WTC11 (cell line): Measurements from ENCODE around the gene RAB4A. TPM values are rescaled to one million over a fixed set of nuclear protein-coding genes. Genes with fewer than 3 reads are reported as not detected.

ENCODE experiments used
- ATAC-seq: fragments of 200-7000 bp; cut with Tn5 transposase; 2 replicates; pipeline ENCODE4 v1.10.0; 2021; ENCODE audit warnings: mild to moderate bottlenecking, moderate library complexity
- CTCF ChIA-PET: fragments of 300-600 bp; sonication (Branson Sonifier 250); formaldehyde crosslinking; loops from one replicate; lab custom pipeline; 2021; ENCODE audit warnings: antibody characterized with exemption; lab: Charles Lee
- POLR2A ChIA-PET: fragments of 350-600 bp; sonication (Branson Sonifier 250); formaldehyde crosslinking; loops from one replicate; lab custom pipeline; 2021; ENCODE audit warnings: antibody characterized with exemption; lab: Charles Lee
- DNase-seq: peaks from one replicate; pipeline ENCODE4 v3.0.0; 2021; ENCODE audit warnings: low spot score
- H3K27ac Mint-ChIP-seq: 2 replicates; pipeline ENCODE4 v1.8.0; 2021; ENCODE audit warnings: mixed read lengths
- H3K27me3 Mint-ChIP-seq: 2 replicates; pipeline ENCODE4 v1.8.0; 2021; ENCODE audit warnings: low read depth, mild to moderate bottlenecking, moderate library complexity, mixed read lengths
- H3K36me3 Mint-ChIP-seq: 2 replicates; pipeline ENCODE4 v1.8.0; 2021; ENCODE audit warnings: mixed read lengths
- H3K4me1 Mint-ChIP-seq: 2 replicates; pipeline ENCODE4 v1.8.0; 2022; ENCODE audit warnings: mixed read lengths
- H3K4me3 Mint-ChIP-seq: 2 replicates; pipeline ENCODE4 v1.8.0; 2021; ENCODE audit warnings: mild to moderate bottlenecking, moderate library complexity, mixed read lengths
- H3K9me3 Mint-ChIP-seq: 2 replicates; pipeline ENCODE4 v1.8.0; 2021; ENCODE audit warnings: mixed read lengths
- CBFB ChIP-seq: sonication (generic); formaldehyde crosslinking; IDR thresholded peaks from 2 replicates; pipeline ENCODE4 v1.8.1; 2022; ENCODE audit warnings: mild to moderate bottlenecking, low read depth, missing genetic modification reagents
- CREB1 ChIP-seq: sonication (generic); formaldehyde crosslinking; IDR thresholded peaks from 2 replicates; pipeline ENCODE4 v1.8.0; 2023; ENCODE audit warnings: mild to moderate bottlenecking, missing genetic modification reagents
- CREM ChIP-seq: sonication (generic); formaldehyde crosslinking; IDR thresholded peaks from 2 replicates; pipeline ENCODE4 v1.8.1; 2022; ENCODE audit warnings: mild to moderate bottlenecking, missing genetic modification reagents, moderate library complexity
- ELF4 ChIP-seq: sonication (generic); formaldehyde crosslinking; IDR thresholded peaks from 2 replicates; pipeline ENCODE4 v1.8.1; 2022; ENCODE audit warnings: low read depth, mild to moderate bottlenecking, moderate library complexity, missing genetic modification reagents
- GTF2I ChIP-seq: fragments of 250-450 bp; sonication (Bioruptor Pico); conservative IDR thresholded peaks from 2 replicates; pipeline ENCODE4 v1.4.0; 2021; ENCODE audit warnings: mild to moderate bottlenecking
- NFE2L1 ChIP-seq: sonication (generic); formaldehyde crosslinking; IDR thresholded peaks from 2 replicates; pipeline ENCODE4 v1.8.1; 2023; ENCODE audit warnings: missing genetic modification reagents
- NR1H2 ChIP-seq: sonication (generic); formaldehyde crosslinking; IDR thresholded peaks from 2 replicates; pipeline ENCODE4 v1.9.0; 2021; ENCODE audit warnings: mild to moderate bottlenecking, moderate library complexity, missing genetic modification reagents
- SOX15 ChIP-seq: fragments of 250-450 bp; sonication (Bioruptor Pico); IDR thresholded peaks from 2 replicates; pipeline ENCODE4 v1.9.0; 2021; ENCODE audit warnings: mild to moderate bottlenecking
- ZNF121 ChIP-seq: sonication (generic); formaldehyde crosslinking; IDR thresholded peaks from 2 replicates; pipeline ENCODE4 v1.8.0; 2023; ENCODE audit warnings: missing genetic modification reagents
- ZNF423 ChIP-seq: fragments of 250-450 bp; sonication (Bioruptor Pico); IDR thresholded peaks from 2 replicates; pipeline ENCODE4 v2.1.2; 2022; ENCODE audit warnings: mild to moderate bottlenecking, moderate library complexity
- total RNA-seq: library from RNA; stranded (reverse); gene quantifications from 3 replicates; pipeline ENCODE4 v1.2.3, GENCODE V29; 2021
- TF ChIP-seq, protein P1 (sequence below): sonication (generic); formaldehyde crosslinking; IDR thresholded peaks from 2 replicates; pipeline ENCODE4 v1.8.0; 2023; ENCODE audit warnings: mild to moderate bottlenecking, missing genetic modification reagents
- TF ChIP-seq, protein P2 (sequence below): sonication (generic); formaldehyde crosslinking; conservative IDR thresholded peaks from 2 replicates; pipeline ENCODE4 v1.8.1; 2023; ENCODE audit warnings: mild to moderate bottlenecking, low read depth, missing genetic modification reagents, moderate library complexity
- TF ChIP-seq, protein P3 (sequence below): sonication (generic); formaldehyde crosslinking; IDR thresholded peaks from 2 replicates; pipeline ENCODE4 v1.8.0; 2023; ENCODE audit warnings: missing genetic modification reagents
- TF ChIP-seq, protein P4 (sequence below): sonication (generic); formaldehyde crosslinking; IDR thresholded peaks from 2 replicates; pipeline ENCODE4 v1.8.1; 2023; ENCODE audit warnings: mild to moderate bottlenecking, missing genetic modification reagents
- TF ChIP-seq, protein P5 (sequence below): fragments of 250-450 bp; sonication (Bioruptor Pico); IDR thresholded peaks from 2 replicates; pipeline ENCODE4 v1.8.0; 2021; ENCODE audit warnings: mild to moderate bottlenecking
- TF ChIP-seq, protein P6 (sequence below): sonication (generic); formaldehyde crosslinking; IDR thresholded peaks from 2 replicates; pipeline ENCODE4 v1.8.1; 2022; ENCODE audit warnings: low read depth, missing genetic modification reagents, borderline replicate concordance
- TF ChIP-seq, protein P7 (sequence below): fragments of 250-450 bp; sonication (Bioruptor Pico); IDR thresholded peaks from 2 replicates; pipeline ENCODE4 v1.9.0; 2021; ENCODE audit warnings: moderate library complexity, mild to moderate bottlenecking, inconsistent platforms, borderline replicate concordance
- TF ChIP-seq, protein P8 (sequence below): sonication (generic); formaldehyde crosslinking; IDR thresholded peaks from 2 replicates; pipeline ENCODE4 v1.8.1; 2022; ENCODE audit warnings: mild to moderate bottlenecking, missing genetic modification reagents, moderate library complexity, borderline replicate concordance
- TF ChIP-seq, protein P9 (sequence below): fragments of 250-450 bp; sonication (Bioruptor Pico); IDR thresholded peaks from 2 replicates; pipeline ENCODE4 v1.9.0; 2021; ENCODE audit warnings: mild to moderate bottlenecking, borderline replicate concordance

The RAB4A gene
- total RNA-seq, 1 experiment from 2014 or later, result 67.9 TPM

DNA sequence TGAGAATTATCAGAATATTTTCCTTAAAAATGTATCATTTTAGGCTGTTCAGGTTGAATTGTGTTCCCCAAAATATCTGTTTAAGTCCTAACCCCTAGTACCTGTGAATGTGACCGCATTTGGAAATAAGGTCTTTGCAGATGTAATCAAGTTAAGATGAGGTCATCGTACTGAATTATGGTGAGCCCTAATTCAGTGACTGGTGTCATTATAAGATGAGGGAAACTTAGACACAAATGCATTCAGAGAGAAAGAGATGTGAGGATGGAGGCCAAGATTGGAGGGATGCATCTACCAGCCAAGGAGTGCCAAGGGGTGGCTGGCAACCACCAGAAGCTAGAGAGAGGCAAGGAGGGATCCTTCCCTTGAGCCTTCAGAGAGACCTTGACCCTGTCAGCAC lies 4.1 kb downstream of the RAB4A start (continued):
- TF ChIP-seq, protein P1, sequence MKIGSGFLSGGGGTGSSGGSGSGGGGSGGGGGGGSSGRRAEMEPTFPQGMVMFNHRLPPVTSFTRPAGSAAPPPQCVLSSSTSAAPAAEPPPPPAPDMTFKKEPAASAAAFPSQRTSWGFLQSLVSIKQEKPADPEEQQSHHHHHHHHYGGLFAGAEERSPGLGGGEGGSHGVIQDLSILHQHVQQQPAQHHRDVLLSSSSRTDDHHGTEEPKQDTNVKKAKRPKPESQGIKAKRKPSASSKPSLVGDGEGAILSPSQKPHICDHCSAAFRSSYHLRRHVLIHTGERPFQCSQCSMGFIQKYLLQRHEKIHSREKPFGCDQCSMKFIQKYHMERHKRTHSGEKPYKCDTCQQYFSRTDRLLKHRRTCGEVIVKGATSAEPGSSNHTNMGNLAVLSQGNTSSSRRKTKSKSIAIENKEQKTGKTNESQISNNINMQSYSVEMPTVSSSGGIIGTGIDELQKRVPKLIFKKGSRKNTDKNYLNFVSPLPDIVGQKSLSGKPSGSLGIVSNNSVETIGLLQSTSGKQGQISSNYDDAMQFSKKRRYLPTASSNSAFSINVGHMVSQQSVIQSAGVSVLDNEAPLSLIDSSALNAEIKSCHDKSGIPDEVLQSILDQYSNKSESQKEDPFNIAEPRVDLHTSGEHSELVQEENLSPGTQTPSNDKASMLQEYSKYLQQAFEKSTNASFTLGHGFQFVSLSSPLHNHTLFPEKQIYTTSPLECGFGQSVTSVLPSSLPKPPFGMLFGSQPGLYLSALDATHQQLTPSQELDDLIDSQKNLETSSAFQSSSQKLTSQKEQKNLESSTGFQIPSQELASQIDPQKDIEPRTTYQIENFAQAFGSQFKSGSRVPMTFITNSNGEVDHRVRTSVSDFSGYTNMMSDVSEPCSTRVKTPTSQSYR (CRISPR knock-in tag), result no peak
- TF ChIP-seq, protein P2, sequence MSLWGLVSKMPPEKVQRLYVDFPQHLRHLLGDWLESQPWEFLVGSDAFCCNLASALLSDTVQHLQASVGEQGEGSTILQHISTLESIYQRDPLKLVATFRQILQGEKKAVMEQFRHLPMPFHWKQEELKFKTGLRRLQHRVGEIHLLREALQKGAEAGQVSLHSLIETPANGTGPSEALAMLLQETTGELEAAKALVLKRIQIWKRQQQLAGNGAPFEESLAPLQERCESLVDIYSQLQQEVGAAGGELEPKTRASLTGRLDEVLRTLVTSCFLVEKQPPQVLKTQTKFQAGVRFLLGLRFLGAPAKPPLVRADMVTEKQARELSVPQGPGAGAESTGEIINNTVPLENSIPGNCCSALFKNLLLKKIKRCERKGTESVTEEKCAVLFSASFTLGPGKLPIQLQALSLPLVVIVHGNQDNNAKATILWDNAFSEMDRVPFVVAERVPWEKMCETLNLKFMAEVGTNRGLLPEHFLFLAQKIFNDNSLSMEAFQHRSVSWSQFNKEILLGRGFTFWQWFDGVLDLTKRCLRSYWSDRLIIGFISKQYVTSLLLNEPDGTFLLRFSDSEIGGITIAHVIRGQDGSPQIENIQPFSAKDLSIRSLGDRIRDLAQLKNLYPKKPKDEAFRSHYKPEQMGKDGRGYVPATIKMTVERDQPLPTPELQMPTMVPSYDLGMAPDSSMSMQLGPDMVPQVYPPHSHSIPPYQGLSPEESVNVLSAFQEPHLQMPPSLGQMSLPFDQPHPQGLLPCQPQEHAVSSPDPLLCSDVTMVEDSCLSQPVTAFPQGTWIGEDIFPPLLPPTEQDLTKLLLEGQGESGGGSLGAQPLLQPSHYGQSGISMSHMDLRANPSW (CRISPR knock-in tag), result no peak
- TF ChIP-seq, protein P3, sequence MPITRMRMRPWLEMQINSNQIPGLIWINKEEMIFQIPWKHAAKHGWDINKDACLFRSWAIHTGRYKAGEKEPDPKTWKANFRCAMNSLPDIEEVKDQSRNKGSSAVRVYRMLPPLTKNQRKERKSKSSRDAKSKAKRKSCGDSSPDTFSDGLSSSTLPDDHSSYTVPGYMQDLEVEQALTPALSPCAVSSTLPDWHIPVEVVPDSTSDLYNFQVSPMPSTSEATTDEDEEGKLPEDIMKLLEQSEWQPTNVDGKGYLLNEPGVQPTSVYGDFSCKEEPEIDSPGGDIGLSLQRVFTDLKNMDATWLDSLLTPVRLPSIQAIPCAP, result no peak
- no peak for TF ChIP-seq ZNF423
- TF ChIP-seq, protein P4, sequence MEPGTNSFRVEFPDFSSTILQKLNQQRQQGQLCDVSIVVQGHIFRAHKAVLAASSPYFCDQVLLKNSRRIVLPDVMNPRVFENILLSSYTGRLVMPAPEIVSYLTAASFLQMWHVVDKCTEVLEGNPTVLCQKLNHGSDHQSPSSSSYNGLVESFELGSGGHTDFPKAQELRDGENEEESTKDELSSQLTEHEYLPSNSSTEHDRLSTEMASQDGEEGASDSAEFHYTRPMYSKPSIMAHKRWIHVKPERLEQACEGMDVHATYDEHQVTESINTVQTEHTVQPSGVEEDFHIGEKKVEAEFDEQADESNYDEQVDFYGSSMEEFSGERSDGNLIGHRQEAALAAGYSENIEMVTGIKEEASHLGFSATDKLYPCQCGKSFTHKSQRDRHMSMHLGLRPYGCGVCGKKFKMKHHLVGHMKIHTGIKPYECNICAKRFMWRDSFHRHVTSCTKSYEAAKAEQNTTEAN, result no peak
- no peak for TF ChIP-seq ELF4 (CRISPR knock-in tag)
- TF ChIP-seq CBFB (CRISPR knock-in tag), result no peak
- no peak for TF ChIP-seq NFE2L1 (CRISPR knock-in tag)
- no peak for TF ChIP-seq NR1H2
- no peak for TF ChIP-seq CREB1 (CRISPR knock-in tag)
- TF ChIP-seq, all 79 proteins: peak for 0

DNA sequence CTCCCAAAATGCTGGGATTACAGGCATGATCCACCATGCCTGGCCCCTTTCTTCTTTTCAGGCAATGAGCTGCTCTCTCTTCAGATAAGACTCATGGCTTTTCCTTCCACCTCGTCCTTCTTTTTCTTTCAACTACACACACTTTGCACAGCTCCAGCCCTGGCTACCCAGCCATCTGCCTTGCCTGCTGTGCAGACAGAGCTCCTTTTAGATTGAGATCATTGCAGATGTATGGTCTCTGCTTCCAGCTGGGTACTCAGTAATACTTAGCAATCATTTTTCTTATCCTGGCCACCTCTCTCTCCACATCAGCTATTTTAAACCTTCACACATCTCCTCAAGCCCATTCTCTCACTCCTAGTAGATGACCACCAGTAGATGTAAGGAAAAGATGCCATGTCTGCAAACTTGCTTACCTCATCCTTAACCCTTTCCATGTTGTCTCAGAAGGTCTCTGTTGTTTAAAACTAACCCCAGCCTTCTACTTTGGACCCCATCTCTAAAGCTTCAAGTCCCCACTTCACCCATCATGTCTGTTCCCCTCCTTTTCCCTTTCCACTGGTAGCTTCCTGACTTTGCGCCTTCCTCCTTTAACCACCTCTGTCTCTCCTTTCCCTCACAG lies 7.3 kb downstream of the RAB4A start:
- H3K4me3 Mint-ChIP-seq, result no peak overlapping the region
- ATAC-seq (no peak), DNase-seq (no peak)
- no peaks in the 10 kb centered on the region for H3K36me3 Mint-ChIP-seq
- POLR2A ChIA-PET, result no interaction called here
- H3K4me1 Mint-ChIP-seq, result peaks cover 19% of the 10 kb centered on the region
- H3K27me3 Mint-ChIP-seq, result no peaks in the 10 kb centered on the region
- H3K27ac Mint-ChIP-seq, result no peak overlapping the region
- CTCF ChIA-PET, result interaction anchor here (1.6 kb wide), 1 partner anchor 204 kb away, joined by 4 read pairs; no protein-coding TSS in a partner anchor
- no peaks in the 10 kb centered on the region for H3K9me3 Mint-ChIP-seq
- TF ChIP-seq, protein P5, sequence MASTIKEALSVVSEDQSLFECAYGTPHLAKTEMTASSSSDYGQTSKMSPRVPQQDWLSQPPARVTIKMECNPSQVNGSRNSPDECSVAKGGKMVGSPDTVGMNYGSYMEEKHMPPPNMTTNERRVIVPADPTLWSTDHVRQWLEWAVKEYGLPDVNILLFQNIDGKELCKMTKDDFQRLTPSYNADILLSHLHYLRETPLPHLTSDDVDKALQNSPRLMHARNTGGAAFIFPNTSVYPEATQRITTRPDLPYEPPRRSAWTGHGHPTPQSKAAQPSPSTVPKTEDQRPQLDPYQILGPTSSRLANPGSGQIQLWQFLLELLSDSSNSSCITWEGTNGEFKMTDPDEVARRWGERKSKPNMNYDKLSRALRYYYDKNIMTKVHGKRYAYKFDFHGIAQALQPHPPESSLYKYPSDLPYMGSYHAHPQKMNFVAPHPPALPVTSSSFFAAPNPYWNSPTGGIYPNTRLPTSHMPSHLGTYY (CRISPR knock-in tag), result no peak
- TF ChIP-seq, protein P6, sequence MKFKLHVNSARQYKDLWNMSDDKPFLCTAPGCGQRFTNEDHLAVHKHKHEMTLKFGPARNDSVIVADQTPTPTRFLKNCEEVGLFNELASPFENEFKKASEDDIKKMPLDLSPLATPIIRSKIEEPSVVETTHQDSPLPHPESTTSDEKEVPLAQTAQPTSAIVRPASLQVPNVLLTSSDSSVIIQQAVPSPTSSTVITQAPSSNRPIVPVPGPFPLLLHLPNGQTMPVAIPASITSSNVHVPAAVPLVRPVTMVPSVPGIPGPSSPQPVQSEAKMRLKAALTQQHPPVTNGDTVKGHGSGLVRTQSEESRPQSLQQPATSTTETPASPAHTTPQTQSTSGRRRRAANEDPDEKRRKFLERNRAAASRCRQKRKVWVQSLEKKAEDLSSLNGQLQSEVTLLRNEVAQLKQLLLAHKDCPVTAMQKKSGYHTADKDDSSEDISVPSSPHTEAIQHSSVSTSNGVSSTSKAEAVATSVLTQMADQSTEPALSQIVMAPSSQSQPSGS, result no peak
- no peak for TF ChIP-seq GTF2I (CRISPR knock-in tag)
- TF ChIP-seq, protein P7, sequence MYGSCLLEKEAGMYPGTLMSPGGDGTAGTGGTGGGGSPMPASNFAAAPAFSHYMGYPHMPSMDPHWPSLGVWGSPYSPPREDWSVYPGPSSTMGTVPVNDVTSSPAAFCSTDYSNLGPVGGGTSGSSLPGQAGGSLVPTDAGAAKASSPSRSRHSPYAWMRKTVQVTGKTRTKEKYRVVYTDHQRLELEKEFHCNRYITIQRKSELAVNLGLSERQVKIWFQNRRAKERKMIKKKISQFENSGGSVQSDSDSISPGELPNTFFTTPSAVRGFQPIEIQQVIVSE, result no peak
- TF ChIP-seq, protein P8, sequence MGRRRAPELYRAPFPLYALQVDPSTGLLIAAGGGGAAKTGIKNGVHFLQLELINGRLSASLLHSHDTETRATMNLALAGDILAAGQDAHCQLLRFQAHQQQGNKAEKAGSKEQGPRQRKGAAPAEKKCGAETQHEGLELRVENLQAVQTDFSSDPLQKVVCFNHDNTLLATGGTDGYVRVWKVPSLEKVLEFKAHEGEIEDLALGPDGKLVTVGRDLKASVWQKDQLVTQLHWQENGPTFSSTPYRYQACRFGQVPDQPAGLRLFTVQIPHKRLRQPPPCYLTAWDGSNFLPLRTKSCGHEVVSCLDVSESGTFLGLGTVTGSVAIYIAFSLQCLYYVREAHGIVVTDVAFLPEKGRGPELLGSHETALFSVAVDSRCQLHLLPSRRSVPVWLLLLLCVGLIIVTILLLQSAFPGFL, result no peak
- TF ChIP-seq, protein P9, sequence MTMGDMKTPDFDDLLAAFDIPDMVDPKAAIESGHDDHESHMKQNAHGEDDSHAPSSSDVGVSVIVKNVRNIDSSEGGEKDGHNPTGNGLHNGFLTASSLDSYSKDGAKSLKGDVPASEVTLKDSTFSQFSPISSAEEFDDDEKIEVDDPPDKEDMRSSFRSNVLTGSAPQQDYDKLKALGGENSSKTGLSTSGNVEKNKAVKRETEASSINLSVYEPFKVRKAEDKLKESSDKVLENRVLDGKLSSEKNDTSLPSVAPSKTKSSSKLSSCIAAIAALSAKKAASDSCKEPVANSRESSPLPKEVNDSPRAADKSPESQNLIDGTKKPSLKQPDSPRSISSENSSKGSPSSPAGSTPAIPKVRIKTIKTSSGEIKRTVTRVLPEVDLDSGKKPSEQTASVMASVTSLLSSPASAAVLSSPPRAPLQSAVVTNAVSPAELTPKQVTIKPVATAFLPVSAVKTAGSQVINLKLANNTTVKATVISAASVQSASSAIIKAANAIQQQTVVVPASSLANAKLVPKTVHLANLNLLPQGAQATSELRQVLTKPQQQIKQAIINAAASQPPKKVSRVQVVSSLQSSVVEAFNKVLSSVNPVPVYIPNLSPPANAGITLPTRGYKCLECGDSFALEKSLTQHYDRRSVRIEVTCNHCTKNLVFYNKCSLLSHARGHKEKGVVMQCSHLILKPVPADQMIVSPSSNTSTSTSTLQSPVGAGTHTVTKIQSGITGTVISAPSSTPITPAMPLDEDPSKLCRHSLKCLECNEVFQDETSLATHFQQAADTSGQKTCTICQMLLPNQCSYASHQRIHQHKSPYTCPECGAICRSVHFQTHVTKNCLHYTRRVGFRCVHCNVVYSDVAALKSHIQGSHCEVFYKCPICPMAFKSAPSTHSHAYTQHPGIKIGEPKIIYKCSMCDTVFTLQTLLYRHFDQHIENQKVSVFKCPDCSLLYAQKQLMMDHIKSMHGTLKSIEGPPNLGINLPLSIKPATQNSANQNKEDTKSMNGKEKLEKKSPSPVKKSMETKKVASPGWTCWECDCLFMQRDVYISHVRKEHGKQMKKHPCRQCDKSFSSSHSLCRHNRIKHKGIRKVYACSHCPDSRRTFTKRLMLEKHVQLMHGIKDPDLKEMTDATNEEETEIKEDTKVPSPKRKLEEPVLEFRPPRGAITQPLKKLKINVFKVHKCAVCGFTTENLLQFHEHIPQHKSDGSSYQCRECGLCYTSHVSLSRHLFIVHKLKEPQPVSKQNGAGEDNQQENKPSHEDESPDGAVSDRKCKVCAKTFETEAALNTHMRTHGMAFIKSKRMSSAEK (CRISPR knock-in tag), result no peak
- TF ChIP-seq SOX15 (CRISPR knock-in tag), result no peak
- no peak for TF ChIP-seq CREM (CRISPR knock-in tag)
- no peak for TF ChIP-seq ZNF121 (CRISPR knock-in tag)
